Ectodermal cell (in vitro differentiated cells): Measurements from ENCODE around the gene ZNF408.

Experiments used
- H3K27ac ChIP-seq: 2 replicates; pipeline ENCODE4 v1.7.0; 2013; ENCODE audit warnings: mild to moderate bottlenecking, low read depth, low read length; ENCODE audit not compliant: insufficient read depth, poor library complexity, severe bottlenecking
- H3K27me3 ChIP-seq: 2 replicates; pipeline ENCODE4 v1.7.0; 2013; ENCODE audit warnings: mild to moderate bottlenecking, low read length; ENCODE audit not compliant: insufficient read depth, control insufficient read depth, poor library complexity, severe bottlenecking
- H3K36me3 ChIP-seq: one replicate; pipeline ENCODE4 v1.7.0; 2013; ENCODE audit warnings: low read length; ENCODE audit not compliant: control insufficient read depth, insufficient read depth
- H3K4me1 ChIP-seq: one replicate; pipeline ENCODE4 v1.7.0; 2013; ENCODE audit warnings: low read length; ENCODE audit not compliant: control insufficient read depth, insufficient read depth
- H3K4me3 ChIP-seq: 2 replicates; pipeline ENCODE4 v1.7.0; 2013; ENCODE audit warnings: low read depth, low read length, control low read depth; ENCODE audit not compliant: insufficient read depth
- H3K9me3 ChIP-seq: 2 replicates; pipeline ENCODE4 v1.7.0; 2013; ENCODE audit warnings: mild to moderate bottlenecking, low read length, moderate library complexity; ENCODE audit not compliant: control insufficient read depth
- WGBS, 2 experiments: methylation state at CpG; one replicate each; pipeline ENCODE4 v1.1.7; 2013; ENCODE audit warnings: missing lambda C conversion rate in 2 of 2; 5-methylcytosine and 5-hydroxymethylcytosine counted together

The ZNF408 gene

DNA sequence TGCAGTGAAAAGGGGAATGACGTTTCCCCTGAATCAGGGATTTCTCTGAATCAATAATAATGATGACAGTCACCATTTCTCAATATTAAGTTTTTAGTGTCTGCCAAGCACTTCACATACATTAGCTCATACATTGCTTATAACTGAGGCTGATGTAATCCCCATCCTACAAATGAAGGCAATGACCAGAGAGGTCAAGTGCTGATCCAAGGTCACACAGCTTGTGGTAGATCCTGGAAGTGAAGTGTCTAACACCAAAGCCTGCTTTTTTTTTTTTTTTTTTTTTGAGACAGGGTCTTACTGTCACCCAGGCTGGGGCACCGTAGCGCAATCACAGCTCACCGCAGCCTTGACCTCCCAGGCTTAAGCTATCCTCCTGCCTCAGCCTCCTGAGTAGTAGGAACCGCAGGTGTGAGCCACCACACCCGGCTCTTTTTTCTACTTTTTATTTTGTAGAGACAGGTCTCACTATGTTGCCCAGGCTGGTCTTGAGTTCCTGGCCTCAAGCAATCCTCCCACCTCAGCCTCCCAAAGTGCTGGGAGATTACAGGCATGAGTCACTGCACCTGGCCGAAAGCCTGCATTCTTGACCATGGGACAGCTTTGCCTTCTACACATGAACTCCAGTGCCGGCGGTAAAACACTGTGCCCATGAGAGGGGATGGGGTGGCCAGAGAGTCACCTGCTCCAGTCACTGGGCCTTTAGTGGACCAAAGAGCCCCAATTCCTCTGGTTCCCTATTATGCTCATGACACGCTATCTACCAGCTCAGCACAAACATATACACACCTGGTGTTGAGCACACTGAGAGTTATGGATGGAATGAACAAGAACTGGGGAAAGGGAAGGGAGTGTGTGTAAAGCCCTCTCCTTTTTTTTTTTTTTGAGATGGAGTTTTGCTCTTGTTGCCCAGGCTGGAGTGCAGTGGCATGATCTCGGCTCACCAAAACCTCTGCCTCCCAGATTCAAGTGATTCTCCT, 17.8 kb upstream of the ZNF408 start:
- Histone ChIP-seq H3K27ac (no peak overlapping the region), H3K4me3 (no peak overlapping the region), H3K9me3 (no peaks in the 10 kb centered on the region), H3K27me3 (no peaks in the 10 kb centered on the region), H3K36me3 (no peaks in the 10 kb centered on the region), H3K4me1 (no peaks in the 10 kb centered on the region)
- WGBS, 2 experiments: 93 to 96% methylated on average over 11 of the region's 11 CpGs

DNA sequence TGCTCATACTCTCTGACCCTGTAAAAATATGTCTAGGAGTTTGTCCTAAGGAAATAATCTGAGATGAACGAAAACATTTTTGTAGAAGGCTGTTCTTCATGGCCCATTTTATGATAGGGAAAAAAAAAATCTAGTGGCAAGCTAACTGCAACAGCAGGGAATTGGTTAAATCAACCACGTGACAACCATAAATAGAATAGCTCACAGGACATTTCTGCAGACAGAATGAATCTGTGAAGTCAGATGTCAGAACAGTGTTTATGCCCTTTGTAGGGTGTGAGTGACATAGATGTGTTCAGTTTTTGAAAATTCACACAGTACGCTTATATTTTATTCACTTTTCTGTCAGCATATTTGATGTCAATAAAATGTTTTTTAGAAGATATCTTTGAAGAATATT, 16.5 kb upstream of the ZNF408 start:
- Histone ChIP-seq H3K4me3 (no peak overlapping the region), H3K27ac (no peak overlapping the region)
- 98 to 100% methylated on average over 2 of the region's 3 CpGs for WGBS, 2 experiments

DNA sequence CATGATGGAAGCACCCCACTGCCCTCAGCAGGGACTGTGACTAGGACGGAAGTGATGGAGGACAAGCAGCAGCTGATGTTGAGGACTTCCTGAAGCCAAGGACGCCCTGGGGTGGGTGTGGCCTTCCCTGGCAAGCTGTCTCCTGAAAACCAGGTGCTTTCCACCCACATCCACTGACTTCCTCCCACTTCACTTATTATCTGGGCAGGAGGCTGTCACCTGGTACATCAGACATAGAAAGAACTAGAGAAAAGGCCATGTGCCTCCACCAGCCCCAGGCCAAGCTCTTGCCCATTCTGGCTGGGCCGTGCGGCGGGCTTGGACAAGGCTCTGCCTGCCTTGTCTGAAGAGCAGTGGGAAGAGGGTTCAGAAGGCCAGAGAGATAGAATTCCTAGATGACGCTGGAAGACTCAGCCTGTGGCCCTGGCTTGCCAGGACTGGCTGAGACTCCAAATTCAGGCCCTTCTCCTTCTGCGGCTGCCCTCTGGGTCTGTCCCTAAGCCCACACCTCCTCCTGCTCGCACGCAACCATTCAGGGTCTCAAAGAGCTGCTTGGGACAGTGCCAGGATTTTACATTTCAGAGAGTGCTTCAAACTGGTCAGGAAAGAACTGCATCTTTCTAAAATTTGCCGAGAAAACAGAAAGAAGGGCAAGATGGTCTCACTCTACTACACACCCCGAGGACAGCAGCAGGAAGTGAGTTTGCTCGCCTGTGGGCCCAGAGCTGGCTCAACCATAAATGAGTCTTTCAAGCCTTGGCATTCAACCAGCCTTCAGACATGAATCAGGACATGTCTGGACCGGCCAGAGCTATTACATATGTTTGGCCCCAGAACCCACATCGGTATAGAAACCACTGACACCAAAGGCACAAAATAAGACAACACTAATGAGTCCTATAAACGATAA, 13.7 kb upstream of the ZNF408 start:
- H3K27ac ChIP-seq: no peak overlapping the region

More for the DNA sequence above, 16.5 kb upstream of the ZNF408 start:
- Histone ChIP-seq H3K36me3 (no peaks in the 10 kb centered on the region), H3K9me3 (no peaks in the 10 kb centered on the region), H3K27me3 (no peaks in the 10 kb centered on the region), H3K4me1 (no peaks in the 10 kb centered on the region)

DNA sequence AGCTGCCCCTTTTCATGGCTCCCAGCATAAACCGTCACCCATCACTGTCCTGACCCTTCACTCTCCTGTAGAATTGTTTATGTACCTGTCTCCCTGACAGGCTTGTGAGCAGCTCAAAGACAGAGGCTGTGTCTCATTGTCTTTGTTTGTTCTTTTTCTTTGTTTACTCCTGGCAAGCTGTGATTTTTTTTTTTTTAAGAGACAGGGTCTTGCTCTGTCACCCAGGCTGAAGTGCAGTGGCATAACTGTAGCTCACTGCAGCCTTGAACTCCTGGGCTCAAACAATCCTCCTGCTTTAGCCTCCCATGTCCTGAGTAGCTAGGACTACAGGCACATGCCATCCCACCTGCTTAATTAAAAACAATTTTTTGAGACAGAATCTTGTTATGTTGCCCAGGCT, 10.1 kb upstream of the ZNF408 start:
- H3K36me3 ChIP-seq: peaks cover 3% of the 10 kb centered on the region
- H3K4me3 ChIP-seq: no peak overlapping the region
- H3K27me3 ChIP-seq: no peaks in the 10 kb centered on the region
- H3K27ac ChIP-seq: no peak overlapping the region
- no peaks in the 10 kb centered on the region for H3K9me3 ChIP-seq
- H3K4me1 ChIP-seq: no peaks in the 10 kb centered on the region
- 93 to 94% methylated on average over 1 of the region's 1 CpG for WGBS, 2 experiments

More for the DNA sequence above, 13.7 kb upstream of the ZNF408 start:
- Histone ChIP-seq H3K4me3 (no peak overlapping the region), H3K9me3 (no peaks in the 10 kb centered on the region), H3K27me3 (no peaks in the 10 kb centered on the region), H3K4me1 (no peaks in the 10 kb centered on the region), H3K36me3 (peaks cover 2% of the 10 kb centered on the region)
- WGBS, 2 experiments: 94% methylated on average over 15 of the region's 15 CpGs

DNA sequence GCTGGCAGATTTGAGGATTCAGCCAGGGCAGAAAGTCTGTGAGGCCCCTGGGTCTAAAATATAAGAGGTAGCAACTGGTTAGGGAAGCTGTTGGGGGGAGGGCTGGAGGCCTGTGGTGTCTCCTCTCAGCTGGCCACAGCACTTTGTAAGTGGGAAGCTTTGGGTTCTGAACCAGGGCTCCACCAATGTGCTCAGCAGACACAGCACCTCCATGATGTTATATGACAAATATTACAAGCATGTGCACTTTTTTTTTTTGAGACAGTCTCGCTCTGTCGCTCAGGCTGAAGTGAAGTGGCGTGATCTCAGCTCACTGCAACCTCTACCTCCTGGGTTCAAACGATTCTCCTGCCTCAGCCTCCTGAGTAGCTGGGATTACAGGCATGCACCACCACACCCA, 8.4 kb upstream of the ZNF408 start:
- peaks cover 3% of the 10 kb centered on the region for H3K36me3 ChIP-seq

DNA sequence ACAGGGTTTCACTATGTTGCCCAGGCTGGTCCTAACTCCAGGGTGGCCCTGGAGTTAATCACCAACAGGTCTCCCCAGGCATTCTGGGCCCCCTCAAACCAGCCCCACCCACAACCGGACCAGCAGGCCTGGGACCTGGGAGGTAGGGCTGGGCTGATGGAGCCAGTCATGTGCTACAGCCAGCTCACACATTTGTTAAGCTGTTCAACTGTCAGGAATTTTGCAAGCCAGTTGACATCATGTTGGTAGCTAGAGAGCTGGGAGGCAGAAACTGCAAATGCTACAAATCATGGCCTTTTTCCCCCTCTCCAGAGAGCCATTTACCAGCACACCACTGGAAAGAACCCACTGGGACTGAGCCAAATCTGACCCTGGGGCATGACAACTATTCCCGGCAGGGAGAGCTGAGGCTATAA, 7.2 kb upstream of the ZNF408 start:
- 95 to 97% methylated on average over 2 of the region's 2 CpGs for WGBS, 2 experiments
- peaks cover 10% of the 10 kb centered on the region for H3K4me1 ChIP-seq
- no peak overlapping the region for H3K4me3 ChIP-seq
- H3K36me3 ChIP-seq: peaks cover 3% of the 10 kb centered on the region
- no peaks in the 10 kb centered on the region for H3K9me3 ChIP-seq
- no peak overlapping the region for H3K27ac ChIP-seq
- no peaks in the 10 kb centered on the region for H3K27me3 ChIP-seq

More for the DNA sequence above, 8.4 kb upstream of the ZNF408 start:
- H3K4me3 ChIP-seq: no peak overlapping the region
- no peak overlapping the region for H3K27ac ChIP-seq
- H3K4me1 ChIP-seq: peaks cover 5% of the 10 kb centered on the region
- H3K27me3 ChIP-seq: no peaks in the 10 kb centered on the region
- no peaks in the 10 kb centered on the region for H3K9me3 ChIP-seq
- WGBS, 2 experiments: 94 to 97% methylated on average over 4 of the region's 4 CpGs

DNA sequence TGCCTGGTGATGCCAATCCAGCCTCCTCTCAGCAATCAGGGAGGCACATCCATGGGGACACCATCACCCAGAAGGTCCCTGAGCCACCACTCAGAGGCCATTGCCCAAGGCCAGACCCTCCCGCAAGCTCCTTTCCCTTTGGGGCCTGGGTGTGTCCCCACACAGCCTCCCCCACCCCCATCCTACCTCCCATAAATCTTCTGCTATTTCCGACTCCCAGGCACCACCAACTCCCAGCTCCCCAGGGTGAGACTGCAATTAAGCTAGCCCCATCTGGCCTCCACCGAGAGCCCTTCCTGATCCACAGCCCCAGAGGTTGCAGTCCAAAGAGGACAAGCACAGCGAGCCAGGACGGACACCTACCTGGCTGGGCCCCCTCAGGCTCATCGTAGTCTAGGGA, 6.8 kb upstream of the ZNF408 start:
- Histone ChIP-seq H3K4me3 (no peak overlapping the region), H3K9me3 (no peaks in the 10 kb centered on the region), H3K36me3 (peaks cover 3% of the 10 kb centered on the region), H3K4me1 (peaks cover 10% of the 10 kb centered on the region), H3K27ac (no peak overlapping the region), H3K27me3 (no peaks in the 10 kb centered on the region)
- WGBS, 2 experiments: 96 to 98% methylated on average over 6 of the region's 6 CpGs

DNA sequence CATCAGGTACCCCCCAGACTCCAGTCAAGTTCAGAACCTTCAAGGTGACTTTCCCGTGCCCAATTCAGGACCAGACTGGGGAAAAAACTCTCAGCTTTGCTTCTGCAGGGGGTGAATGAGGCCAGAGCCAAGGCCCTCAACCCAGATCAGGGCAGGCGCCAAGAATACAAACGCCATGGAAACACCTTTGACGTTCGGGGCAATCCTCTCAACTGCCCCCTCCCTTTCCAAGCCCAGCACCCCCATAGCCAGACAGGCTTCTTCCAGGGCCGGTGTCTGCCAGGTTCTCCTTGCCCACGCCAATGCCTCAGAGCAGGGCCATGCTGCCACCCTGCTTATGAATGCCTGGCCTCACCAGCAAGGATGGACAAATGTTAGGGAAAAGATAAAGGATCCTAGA, 6.2 kb upstream of the ZNF408 start:
- no peak overlapping the region for H3K4me3 ChIP-seq

DNA sequence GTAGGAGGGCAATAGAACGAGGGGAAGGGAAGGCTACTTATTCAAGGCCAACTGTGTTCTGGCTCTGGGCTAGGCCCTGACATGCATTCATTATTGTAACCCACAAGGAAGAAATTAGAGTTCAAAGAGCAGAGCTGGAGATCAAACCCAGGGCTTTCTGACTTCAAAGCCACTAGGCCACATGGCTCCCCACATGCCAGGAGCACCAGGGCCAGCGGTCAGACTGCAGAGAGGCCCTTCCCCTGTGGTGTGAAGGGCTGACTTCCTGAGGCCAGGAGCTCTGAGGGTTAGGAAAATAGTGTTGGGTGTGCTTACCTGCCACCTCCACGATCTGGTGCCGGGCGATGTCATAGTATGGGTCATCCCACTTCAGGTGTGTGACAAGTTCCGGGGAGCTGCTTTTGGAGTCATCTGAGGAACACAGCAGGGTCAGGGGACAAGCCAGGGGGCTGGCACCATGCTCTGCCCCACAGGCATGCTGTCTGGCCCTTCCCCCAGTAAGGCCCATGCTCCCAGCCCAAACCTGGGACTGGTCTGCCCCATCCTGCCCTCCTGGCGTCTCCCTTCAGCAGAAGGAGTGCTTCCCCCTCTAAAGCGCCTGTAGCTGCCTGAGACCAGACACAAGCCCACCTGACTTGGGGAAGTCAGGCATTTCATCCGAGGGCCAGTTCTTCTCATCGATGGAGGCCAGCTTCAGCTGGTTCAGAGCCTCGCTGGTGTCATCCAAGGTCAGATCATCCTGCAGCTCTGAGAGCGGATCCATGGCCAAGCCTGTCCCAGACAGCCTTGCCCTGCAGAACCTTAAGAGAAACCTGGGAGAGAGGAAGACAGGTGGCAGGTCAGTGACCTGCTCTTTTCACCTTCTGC, 5.3 kb upstream of the ZNF408 start:
- Histone ChIP-seq H3K36me3 (peaks cover 3% of the 10 kb centered on the region), H3K4me3 (no peak overlapping the region), H3K27ac (no peak overlapping the region), H3K9me3 (no peaks in the 10 kb centered on the region), H3K27me3 (no peaks in the 10 kb centered on the region), H3K4me1 (peaks cover 10% of the 10 kb centered on the region)
- WGBS, 2 experiments: 94% methylated on average over 12 of the region's 12 CpGs

More for the DNA sequence above, 6.2 kb upstream of the ZNF408 start:
- H3K9me3 ChIP-seq: no peaks in the 10 kb centered on the region
- H3K36me3 ChIP-seq: peaks cover 3% of the 10 kb centered on the region
- no peaks in the 10 kb centered on the region for H3K27me3 ChIP-seq
- WGBS, 2 experiments: 95 to 96% methylated on average over 7 of the region's 7 CpGs
- peaks cover 10% of the 10 kb centered on the region for H3K4me1 ChIP-seq
- no peak overlapping the region for H3K27ac ChIP-seq
